ENCODE measurements around the gene TENT5C. TPM values are rescaled to one million over a fixed set of nuclear protein-coding genes. Genes with fewer than 3 reads are reported as not detected.

Gene TENT5C
- total RNA-seq, 1 experiment from 2014 or later = 1.4 TPM

- no peak for TF ChIP-seq GRHL2 (CRISPR knock-in tag; IDR thresholded peaks at IDR 0.05; ENCODE audit: insufficient replicate concordance, severe bottlenecking)
- no peak for TF ChIP-seq ZNF138 (CRISPR knock-in tag; conservative IDR thresholded peaks at IDR 0.05)
- no peak for TF ChIP-seq ATF6 (CRISPR knock-in tag; IDR thresholded peaks at IDR 0.05)
- TF ChIP-seq ESRRA (CRISPR knock-in tag; IDR thresholded peaks at IDR 0.05; ENCODE audit: borderline replicate concordance) = no peak
- no peak for TF ChIP-seq MXD4 (CRISPR knock-in tag; IDR thresholded peaks at IDR 0.05; ENCODE audit: borderline replicate concordance)
- no peak for TF ChIP-seq NFATC4 (CRISPR knock-in tag; IDR thresholded peaks at IDR 0.05)
Observed at GRCh38 chr1:117676615-117677130, 70.8 kb downstream of the TENT5C start (continued).

Other genes starting within 250 kb of the TENT5C start
- gene MAN1A2, start 238.6 kb upstream of the TENT5C start, total RNA-seq (2021) = 14.9 to 19.9 TPM (median 16.0 TPM) in 3 replicates